Middle frontal gyrus (tissue), 1 donor: ENCODE results near the gene MRFAP1.
"Not testable (repeated sequence)": the region's sequence is repeated elsewhere in the genome, so short reads cannot be mapped to it uniquely, and the experiment has no call there.

ENCODE experiments used
- DNase-seq: peaks from one replicate; pipeline ENCODE4 v3.0.0-alpha.2; 2015; ENCODE audit warnings: low spot score; ENCODE audit errors: extremely low spot score

Gene MRFAP1

DNA sequence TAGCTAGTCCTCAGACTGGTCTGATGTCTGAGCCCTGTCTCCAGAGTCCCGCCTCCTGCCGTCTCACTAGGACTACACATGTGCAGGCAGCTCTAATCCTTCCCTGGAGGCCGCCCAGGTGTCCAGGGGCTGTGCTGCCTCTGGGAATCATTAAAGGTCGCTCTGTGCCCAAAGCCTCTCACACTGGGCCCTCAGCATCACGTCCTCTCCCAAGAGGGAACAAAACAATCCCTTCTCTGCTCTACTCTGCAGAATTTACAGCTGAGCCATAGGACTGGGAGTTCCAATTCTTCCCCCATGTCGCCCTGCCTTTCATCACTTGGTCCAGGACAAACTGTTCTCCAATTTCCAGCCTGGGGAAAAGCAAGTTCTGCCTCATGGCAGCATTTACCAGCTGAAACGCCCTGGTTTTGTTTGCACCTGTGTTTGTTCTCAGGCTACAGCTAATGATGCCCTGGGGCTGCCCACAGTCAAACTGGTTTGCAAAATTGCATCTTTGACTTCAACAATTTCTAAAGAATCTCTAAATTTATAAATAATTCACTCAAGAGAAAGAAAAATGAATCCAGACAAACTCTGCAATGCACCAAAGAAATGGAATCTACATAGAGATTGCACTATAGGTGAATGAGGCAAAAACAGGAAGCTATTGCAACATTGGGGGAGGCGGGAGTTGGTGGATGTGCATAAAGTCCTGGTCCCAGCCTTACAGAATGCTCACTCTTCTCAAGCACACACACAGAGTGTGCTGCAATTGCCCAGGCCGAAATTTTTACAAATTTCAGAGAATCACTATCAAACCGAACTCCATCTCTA lies 7.2 kb upstream of the MRFAP1 start:
- no peak for DNase-seq

GRCh38 chr4:6634746-6635145 lies 5.7 kb upstream of the MRFAP1 start:
- no peak for DNase-seq

- no peak for DNase-seq
Observed at GRCh38 chr4:6639137-6639680, 1.3 kb upstream of the MRFAP1 start.

DNA sequence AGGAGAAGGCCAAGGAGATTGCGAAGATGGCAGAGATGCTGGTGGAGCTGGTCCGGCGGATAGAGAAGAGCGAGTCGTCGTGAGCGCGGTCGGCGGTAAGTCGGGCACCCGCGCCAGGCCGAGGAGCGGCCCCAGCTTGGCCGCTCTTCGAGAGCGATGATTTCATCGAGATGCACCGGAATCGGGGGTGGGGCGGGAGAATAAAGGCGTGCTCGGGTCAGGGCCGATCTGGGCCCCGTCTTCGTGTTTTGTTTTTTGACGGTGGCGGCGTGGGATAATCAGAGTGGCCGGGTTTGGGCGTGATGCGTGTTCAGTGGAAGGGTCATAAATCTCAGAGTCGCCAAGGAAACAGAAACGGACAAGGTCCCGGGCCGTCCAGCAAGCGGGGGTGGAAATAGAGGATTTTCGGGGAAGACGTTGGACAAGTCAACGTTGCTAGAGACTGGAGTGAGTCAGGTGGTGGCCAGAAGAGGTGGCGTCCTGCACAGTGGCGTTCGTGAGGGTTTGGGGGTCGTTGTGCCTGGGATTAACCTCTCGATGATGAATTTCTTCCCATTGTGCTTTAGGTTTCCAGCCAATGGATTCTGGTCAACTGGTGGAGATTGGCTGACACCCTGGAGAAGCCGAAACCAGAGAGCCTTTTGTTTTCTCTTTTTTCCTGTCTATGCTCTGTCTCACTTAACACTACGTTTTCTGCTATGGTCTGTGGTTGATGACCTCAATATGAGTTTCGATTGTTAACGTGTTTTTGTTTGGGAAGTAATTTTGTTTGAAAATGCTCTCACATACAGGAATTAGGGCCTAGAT lies 882 bp downstream of the MRFAP1 start:
- DNase-seq: no peak

DNA sequence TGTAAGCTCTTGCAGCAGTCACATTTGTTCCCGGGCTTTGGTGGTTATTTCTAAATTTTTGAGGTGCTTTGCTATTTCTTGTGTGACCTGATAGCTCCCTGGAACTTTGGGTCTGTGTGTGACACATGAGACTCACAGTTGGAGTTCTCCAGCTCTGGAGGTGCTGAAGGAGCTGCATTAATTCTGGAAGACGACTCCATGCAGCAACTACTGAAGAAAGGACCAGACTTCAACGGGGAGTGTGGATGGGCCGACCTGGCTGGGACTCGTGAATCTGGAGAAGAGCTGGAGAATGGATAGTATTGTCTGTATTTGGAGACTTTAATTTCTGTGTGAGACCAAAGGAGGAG lies 1.5 kb downstream of the MRFAP1 start:
- DNase-seq: no peak

GRCh38 chr4:6643141-6643847 lies 2.8 kb downstream of the MRFAP1 start:
- DNase-seq: no peak

DNA sequence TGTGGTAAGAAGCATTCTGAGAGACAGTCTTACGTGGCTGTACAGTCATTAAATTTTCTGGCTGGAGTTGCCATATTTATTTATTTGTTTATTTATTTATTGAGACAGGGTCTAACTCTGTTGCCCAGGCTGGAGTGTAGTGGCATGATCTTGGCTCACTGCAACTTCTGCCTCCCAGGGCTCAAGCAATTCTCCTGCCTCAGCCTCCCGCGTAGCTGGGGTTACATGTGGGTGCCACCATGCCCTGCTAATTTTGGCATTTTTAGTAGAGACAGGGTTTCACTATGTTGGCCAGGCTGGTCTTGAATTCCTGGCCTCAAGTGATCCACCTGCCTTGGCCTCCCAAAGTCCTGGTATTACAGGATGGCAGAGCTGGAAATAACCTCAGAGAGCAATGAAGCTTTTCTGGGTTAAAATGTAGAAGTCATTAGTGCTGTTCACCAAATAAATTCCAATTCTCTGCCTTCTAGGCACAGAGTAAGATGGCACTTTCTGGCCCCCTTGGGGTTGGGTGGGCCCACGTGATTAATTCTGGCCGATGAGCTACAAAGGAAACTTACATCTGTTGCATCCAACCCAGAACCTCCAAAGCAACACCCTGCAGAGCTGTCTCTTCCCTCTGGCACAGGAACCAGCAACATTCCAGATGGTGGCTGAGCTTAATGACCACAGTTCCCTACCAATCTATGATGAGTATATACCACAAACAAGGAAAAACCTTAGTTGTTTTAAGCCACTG lies 4.5 kb downstream of the MRFAP1 start:
- DNase-seq: no peak

DNA sequence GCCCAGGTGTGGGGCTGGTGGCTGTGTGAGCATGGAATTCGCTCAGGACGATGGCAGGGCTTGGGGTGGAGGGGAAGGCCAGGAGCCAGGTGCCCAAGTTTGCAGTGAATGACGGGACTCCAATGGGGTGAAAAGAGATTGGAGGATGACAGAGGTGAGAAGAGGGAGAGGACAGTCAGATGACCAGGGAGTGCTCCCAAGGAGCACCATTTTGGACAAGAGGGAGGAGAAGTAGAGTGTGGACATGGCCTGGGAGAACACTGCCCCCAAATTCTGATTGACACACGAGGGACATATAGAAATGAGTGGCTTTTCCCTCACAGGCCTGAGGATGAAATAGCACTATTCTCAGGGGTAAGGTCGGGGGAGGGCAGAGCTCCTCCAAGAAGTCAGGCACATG lies 6.7 kb downstream of the MRFAP1 start:
- no peak for DNase-seq

GRCh38 chr4:6647582-6648230 lies 7.2 kb downstream of the MRFAP1 start:
- DNase-seq: no peak

- DNase-seq: no peak
Observed at GRCh38 chr4:6649216-6649615, 8.7 kb downstream of the MRFAP1 start.

- DNase-seq: not testable (repeated sequence)
Observed at GRCh38 chr4:6654211-6654610, 13.7 kb downstream of the MRFAP1 start.

DNA sequence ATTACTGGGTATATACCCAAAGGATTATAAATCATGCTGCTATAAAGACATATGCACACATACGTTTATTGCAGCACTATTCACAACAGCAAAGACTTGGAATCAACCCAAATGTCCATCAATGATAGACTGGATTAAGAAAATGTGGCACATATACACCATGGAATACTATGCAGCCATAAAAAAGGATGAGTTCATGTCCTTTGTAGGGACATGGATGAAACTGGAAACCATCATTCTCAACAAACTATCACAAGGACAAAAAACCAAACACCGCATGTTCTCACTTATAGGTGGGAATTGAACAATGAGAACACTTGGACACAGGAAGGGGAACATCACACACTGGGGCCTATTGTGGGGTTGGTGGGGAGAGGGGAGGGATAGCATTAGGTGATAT lies 14.8 kb downstream of the MRFAP1 start:
- DNase-seq: not testable (repeated sequence)

GRCh38 chr4:6655924-6656323 lies 15.4 kb downstream of the MRFAP1 start:
- DNase-seq: no peak

- DNase-seq: no peak
Observed at GRCh38 chr4:6657242-6658208, 17.0 kb downstream of the MRFAP1 start.

- no peak for DNase-seq
Observed at GRCh38 chr4:6658209-6658595, 17.7 kb downstream of the MRFAP1 start.

DNA sequence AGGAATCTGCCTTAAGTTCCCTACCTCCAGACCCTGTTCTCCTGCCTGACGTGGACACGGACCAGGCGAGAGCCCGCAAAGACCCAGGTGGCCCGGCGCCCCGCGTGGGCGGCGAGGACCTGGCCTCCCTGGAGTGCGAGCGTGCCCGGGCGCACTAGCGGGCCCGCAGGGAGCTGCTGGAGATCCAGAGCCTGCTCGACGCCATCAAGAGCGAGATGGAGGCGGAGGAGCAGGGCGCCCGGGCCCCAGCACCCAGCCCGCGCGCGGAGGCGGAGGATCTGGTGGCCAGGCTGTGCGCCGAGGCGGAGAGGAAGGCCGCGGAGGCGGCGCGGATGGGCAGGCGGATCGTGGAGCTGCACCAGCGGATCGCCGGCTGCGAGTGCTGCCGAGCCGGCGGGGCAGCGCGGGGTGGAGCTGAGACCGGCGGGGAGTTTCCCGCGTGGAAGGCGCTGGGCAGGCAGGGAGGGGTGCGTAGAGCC lies 18.2 kb downstream of the MRFAP1 start:
- DNase-seq: no peak

GRCh38 chr4:6659897-6660296 lies 19.4 kb downstream of the MRFAP1 start:
- DNase-seq: no peak

GRCh38 chr4:6660430-6660829 lies 19.9 kb downstream of the MRFAP1 start:
- DNase-seq: no peak

DNA sequence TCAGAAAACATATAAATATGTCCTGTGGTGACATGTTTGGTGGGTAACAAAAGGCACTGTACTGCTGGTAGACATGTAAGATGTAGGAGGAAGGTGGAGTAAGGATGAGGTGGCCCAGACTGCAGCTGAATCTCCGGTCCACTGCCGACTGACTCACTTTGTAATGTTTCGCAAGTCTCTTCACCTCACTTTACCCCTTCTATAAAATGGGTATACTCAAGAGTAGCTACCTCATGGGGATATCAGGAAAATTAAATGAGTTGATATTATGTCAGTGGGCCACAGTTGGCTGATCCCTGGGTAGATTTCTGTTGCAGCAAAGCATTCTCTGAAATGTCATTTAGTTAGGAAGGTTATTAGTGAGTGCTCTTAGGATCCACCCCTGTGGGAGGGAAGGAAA lies 22.1 kb downstream of the MRFAP1 start:
- no peak for DNase-seq
